ENCODE data around the gene CDK11B. TPM values are rescaled to one million over a fixed set of nuclear protein-coding genes. Genes with fewer than 3 reads are reported as not detected.
"Not testable (repeated sequence)": the region's sequence is repeated elsewhere in the genome, so short reads cannot be mapped to it uniquely, and the experiment has no call there.

Gene CDK11B
- total RNA-seq, 2 donors from 2014 or later: 31.8 to 33.6 TPM

DNA sequence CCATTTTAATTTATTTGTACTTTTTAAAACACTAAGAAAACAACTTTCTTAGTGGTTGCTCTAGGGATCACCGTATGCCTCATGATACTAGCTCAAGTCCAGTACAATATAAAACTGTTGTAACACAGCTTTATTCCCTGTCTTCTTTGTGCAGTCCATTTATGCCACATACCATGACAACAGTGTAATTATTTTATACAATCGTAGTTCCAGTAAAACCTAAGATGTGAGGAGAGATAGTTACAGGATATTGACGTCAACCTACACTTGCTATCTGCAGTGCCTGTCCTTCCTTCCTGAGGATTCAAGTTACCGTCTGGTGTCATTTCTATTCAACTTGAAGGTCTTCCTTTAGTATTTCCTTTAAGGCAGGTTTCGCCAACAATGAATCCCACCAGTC, 12.5 kb downstream of the CDK11B start:
- not testable (repeated sequence) for H3K27me3 Mint-ChIP-seq (ENCODE audit: insufficient read depth); H3K4me1 ChIP-seq (ENCODE audit: control insufficient read depth, insufficient read depth, low read length); H3K9me3 ChIP-seq (ENCODE audit: control insufficient read depth, low read length); H3K9ac ChIP-seq (ENCODE audit: extremely low read depth, low read length, poor library complexity, severe bottlenecking); H3K27me3 ChIP-seq (ENCODE audit: control insufficient read depth, insufficient read depth, low read length, poor library complexity, severe bottlenecking); H3K4me3 Mint-ChIP-seq; H3K27ac ChIP-seq (ENCODE audit: low read depth, low read length); H3K4me3 ChIP-seq (ENCODE audit: low read length); H3K4me1 Mint-ChIP-seq; DNase-seq; H3K9me3 Mint-ChIP-seq; H3K27ac Mint-ChIP-seq
- WGBS, 2 experiments (ENCODE audit: insufficient coverage in 1 of 2, insufficient read length in 1 of 2): 86 to 91% methylated on average over 1 to 4 of the region's 5 CpGs
- H3K36me3 ChIP-seq (ENCODE audit: control insufficient read depth, insufficient read depth, low read length): peaks cover 43% of the 10 kb centered on the region
- H3K36me3 Mint-ChIP-seq (ENCODE audit: low read depth): peaks cover 46% of the 10 kb centered on the region

DNA sequence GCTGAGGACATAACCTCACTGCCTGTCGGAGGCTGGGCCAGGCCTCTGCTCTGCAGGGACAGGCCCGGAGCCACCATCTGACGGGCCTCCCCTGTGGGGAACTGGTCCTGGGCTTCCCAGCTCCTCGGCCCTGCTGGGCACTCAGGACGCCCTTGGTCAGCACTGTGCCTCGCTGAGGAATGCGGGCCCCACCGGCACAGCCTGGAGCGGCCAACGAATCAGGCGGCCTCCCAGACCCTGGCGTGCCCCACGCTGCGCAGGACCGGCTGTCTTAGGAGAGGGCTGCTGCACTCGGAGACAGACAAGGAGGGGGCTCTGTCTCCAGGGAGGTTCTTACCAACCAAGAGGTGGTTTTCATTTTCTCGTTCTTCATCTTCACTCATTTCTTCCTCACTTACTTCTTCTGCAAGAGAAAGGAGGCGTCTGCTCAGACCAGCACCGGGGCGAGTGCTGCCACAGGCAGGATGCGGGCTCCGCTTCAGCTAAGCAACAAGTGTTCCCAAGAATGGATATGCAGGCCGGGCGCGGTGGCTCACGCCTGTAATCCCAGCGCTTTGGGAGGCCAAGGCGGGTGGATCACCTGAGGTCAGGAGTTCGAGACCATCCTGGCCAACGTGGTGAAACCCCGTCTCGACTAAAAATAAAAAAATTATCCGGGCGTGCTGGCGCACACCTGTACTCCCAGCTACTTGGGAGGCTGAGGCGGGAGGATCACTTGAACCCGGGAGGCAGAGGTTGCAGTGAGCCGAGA, 17.9 kb downstream of the CDK11B start:
- 90 to 96% methylated on average over 13 to 22 of the region's 38 CpGs for WGBS, 2 experiments (ENCODE audit: insufficient coverage in 1 of 2, insufficient read length in 1 of 2)
- H3K9me3 Mint-ChIP-seq; H3K27ac ChIP-seq (ENCODE audit: low read depth, low read length); H3K27me3 Mint-ChIP-seq (ENCODE audit: insufficient read depth); H3K4me1 ChIP-seq (ENCODE audit: control insufficient read depth, insufficient read depth, low read length); H3K27ac Mint-ChIP-seq; H3K27me3 ChIP-seq (ENCODE audit: control insufficient read depth, insufficient read depth, low read length, poor library complexity, severe bottlenecking); H3K9ac ChIP-seq (ENCODE audit: extremely low read depth, low read length, poor library complexity, severe bottlenecking); H3K9me3 ChIP-seq (ENCODE audit: control insufficient read depth, low read length); H3K4me3 Mint-ChIP-seq; H3K4me1 Mint-ChIP-seq; H3K36me3 ChIP-seq (ENCODE audit: control insufficient read depth, insufficient read depth, low read length); DNase-seq; H3K4me3 ChIP-seq (ENCODE audit: low read length): not testable (repeated sequence)
- peaks cover 14% of the 10 kb centered on the region for H3K36me3 Mint-ChIP-seq (ENCODE audit: low read depth)

DNA sequence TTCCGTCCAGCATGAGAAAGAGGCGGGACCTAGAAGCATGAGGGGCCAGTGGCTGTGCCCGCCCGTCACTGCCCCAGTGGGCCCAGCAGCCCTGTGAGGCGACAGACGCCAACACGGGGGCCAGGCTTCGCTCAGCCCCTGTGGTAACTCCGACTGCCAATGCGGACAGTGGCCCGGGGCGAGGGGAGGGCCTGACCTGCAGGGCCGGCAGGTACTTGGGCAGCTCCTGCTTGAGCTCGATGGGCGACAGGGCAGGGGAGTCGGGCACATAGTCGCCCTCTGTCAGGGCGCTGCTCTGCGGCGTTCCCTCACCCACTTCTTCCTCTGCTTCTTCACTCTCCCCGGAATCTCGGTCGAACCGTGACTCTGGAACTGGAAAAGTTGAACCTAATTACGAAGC, 18.7 kb downstream of the CDK11B start:
- not testable (repeated sequence) for H3K4me1 Mint-ChIP-seq
- 94% methylated on average over 9 of the region's 25 CpGs; no CpG with 5 or more reads in 1 of the 2 experiments for WGBS, 2 experiments (ENCODE audit: insufficient coverage in 1 of 2, insufficient read length in 1 of 2)

DNA sequence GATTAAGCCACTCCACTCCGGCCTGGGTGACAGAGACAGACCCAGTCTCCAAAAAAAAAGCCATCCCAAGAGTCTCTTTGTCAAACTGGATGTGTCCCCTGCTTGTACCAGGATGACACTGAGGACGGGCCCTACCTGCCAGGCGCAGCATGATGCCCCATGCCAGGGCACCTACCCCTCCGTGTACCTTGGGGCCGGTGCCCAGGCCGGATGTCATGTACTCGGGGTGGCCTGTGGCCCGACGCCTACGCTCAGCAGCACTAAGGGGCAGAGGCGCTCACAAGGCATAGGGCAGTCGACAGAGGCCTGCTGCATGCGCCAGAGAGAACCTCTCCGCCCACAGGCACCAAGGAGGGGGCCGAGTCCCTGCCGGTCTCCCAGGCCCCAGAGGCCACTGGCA, 19.4 kb downstream of the CDK11B start:
- DNase-seq; H3K4me1 Mint-ChIP-seq; H3K36me3 ChIP-seq (ENCODE audit: control insufficient read depth, insufficient read depth, low read length); H3K27me3 ChIP-seq (ENCODE audit: control insufficient read depth, insufficient read depth, low read length, poor library complexity, severe bottlenecking); H3K4me1 ChIP-seq (ENCODE audit: control insufficient read depth, insufficient read depth, low read length); H3K27ac Mint-ChIP-seq; H3K9me3 Mint-ChIP-seq; H3K9ac ChIP-seq (ENCODE audit: extremely low read depth, low read length, poor library complexity, severe bottlenecking); H3K27ac ChIP-seq (ENCODE audit: low read depth, low read length); H3K9me3 ChIP-seq (ENCODE audit: control insufficient read depth, low read length); H3K27me3 Mint-ChIP-seq (ENCODE audit: insufficient read depth); H3K4me3 ChIP-seq (ENCODE audit: low read length); H3K4me3 Mint-ChIP-seq: not testable (repeated sequence)
- peaks cover 10% of the 10 kb centered on the region for H3K36me3 Mint-ChIP-seq (ENCODE audit: low read depth)
- 96% methylated on average over 7 to 12 of the region's 16 CpGs for WGBS, 2 experiments (ENCODE audit: insufficient coverage in 1 of 2, insufficient read length in 1 of 2)

More for the DNA sequence above, 18.7 kb downstream of the CDK11B start:
- H3K4me3 ChIP-seq (ENCODE audit: low read length); H3K4me3 Mint-ChIP-seq; DNase-seq; H3K9me3 ChIP-seq (ENCODE audit: control insufficient read depth, low read length); H3K27me3 Mint-ChIP-seq (ENCODE audit: insufficient read depth); H3K9ac ChIP-seq (ENCODE audit: extremely low read depth, low read length, poor library complexity, severe bottlenecking); H3K9me3 Mint-ChIP-seq; H3K27ac ChIP-seq (ENCODE audit: low read depth, low read length); H3K27ac Mint-ChIP-seq; H3K36me3 ChIP-seq (ENCODE audit: control insufficient read depth, insufficient read depth, low read length); H3K27me3 ChIP-seq (ENCODE audit: control insufficient read depth, insufficient read depth, low read length, poor library complexity, severe bottlenecking); H3K4me1 ChIP-seq (ENCODE audit: control insufficient read depth, insufficient read depth, low read length): not testable (repeated sequence)
- peaks cover 10% of the 10 kb centered on the region for H3K36me3 Mint-ChIP-seq (ENCODE audit: low read depth)

DNA sequence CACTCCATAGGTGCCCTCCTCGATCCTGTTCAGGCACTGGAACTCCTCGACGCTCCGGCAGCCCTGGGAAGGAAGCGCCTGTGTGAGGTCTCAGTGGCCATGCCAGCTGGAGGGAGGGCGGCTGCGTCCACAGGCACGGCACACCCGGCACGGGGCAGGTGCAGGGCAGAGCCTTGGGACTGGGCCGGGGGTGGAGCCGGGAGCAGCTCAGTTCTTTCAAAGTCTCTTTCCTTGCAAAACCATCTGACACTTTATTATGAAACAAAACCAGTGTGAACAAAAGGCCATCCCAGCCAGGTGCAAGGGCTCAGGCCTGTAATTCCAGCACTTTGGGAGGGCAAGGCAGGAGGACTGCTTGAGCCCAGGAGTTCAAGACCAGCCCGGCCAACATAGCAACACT, 20.3 kb downstream of the CDK11B start:
- H3K9me3 ChIP-seq (ENCODE audit: control insufficient read depth, low read length); H3K4me1 ChIP-seq (ENCODE audit: control insufficient read depth, insufficient read depth, low read length); H3K4me3 Mint-ChIP-seq; DNase-seq; H3K27ac Mint-ChIP-seq; H3K27me3 ChIP-seq (ENCODE audit: control insufficient read depth, insufficient read depth, low read length, poor library complexity, severe bottlenecking); H3K27ac ChIP-seq (ENCODE audit: low read depth, low read length); H3K4me1 Mint-ChIP-seq; H3K36me3 ChIP-seq (ENCODE audit: control insufficient read depth, insufficient read depth, low read length); H3K4me3 ChIP-seq (ENCODE audit: low read length); H3K9me3 Mint-ChIP-seq; H3K9ac ChIP-seq (ENCODE audit: extremely low read depth, low read length, poor library complexity, severe bottlenecking); H3K27me3 Mint-ChIP-seq (ENCODE audit: insufficient read depth): not testable (repeated sequence)
- peaks cover 10% of the 10 kb centered on the region for H3K36me3 Mint-ChIP-seq (ENCODE audit: low read depth)
- 94% methylated on average over 8 of the region's 13 CpGs; no CpG with 5 or more reads in 1 of the 2 experiments for WGBS, 2 experiments (ENCODE audit: insufficient coverage in 1 of 2, insufficient read length in 1 of 2)

DNA sequence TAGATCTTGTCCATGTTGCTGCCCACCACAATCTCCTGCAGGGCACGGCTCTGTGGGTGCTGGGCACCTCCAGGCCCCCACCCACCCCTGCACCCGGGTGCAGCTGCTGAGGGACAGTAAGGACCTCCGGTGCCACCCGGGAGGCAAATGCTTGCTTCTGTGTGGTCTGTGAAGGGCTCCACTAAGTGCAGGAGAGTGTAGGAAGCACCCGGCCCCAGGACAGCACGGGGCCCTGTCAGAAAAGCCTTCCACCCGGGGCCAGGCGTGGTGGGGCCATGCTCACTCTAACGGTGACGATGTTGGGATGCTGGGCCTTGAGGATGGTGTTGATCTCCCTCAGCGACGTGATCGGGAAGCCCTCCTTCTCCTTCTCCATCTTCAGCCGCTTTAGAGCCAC, 21.3 kb downstream of the CDK11B start:
- not testable (repeated sequence) for H3K9me3 ChIP-seq (ENCODE audit: control insufficient read depth, low read length); H3K4me1 Mint-ChIP-seq; H3K4me3 ChIP-seq (ENCODE audit: low read length); H3K27me3 ChIP-seq (ENCODE audit: control insufficient read depth, insufficient read depth, low read length, poor library complexity, severe bottlenecking); DNase-seq; H3K27me3 Mint-ChIP-seq (ENCODE audit: insufficient read depth); H3K27ac ChIP-seq (ENCODE audit: low read depth, low read length); H3K27ac Mint-ChIP-seq; H3K9ac ChIP-seq (ENCODE audit: extremely low read depth, low read length, poor library complexity, severe bottlenecking); H3K36me3 Mint-ChIP-seq (ENCODE audit: low read depth); H3K36me3 ChIP-seq (ENCODE audit: control insufficient read depth, insufficient read depth, low read length); H3K4me3 Mint-ChIP-seq; H3K9me3 Mint-ChIP-seq; H3K4me1 ChIP-seq (ENCODE audit: control insufficient read depth, insufficient read depth, low read length)
- 88% methylated on average over 10 of the region's 14 CpGs; no CpG with 5 or more reads in 1 of the 2 experiments for WGBS, 2 experiments (ENCODE audit: insufficient coverage in 1 of 2, insufficient read length in 1 of 2)

Data from endodermal cell (in vitro differentiated cells).